Skeletal muscle cell (primary cell): ENCODE results near the gene FMNL1.
"Not testable (repeated sequence)": the region's sequence is repeated elsewhere in the genome, so short reads cannot be mapped to it uniquely, and the experiment has no call there.

Source experiments
- DNase-seq: peaks from one replicate; pipeline ENCODE4 v3.0.0-alpha.2; 2010; ENCODE audit warnings: low read depth
- H3K4me3 ChIP-seq: 2 replicates; pipeline ENCODE4 v1.5.1; 2011; ENCODE audit warnings: low read depth, mild to moderate bottlenecking, control low read depth, low read length, moderate library complexity

The FMNL1 gene

GRCh38 chr17:45251931-45252330, 30.2 kb downstream of the FMNL1 start:
- H3K4me3 ChIP-seq: no peak overlapping the region
- no peak for DNase-seq

GRCh38 chr17:45253237-45253636, 31.6 kb downstream of the FMNL1 start:
- DNase-seq, H3K4me3 ChIP-seq: not testable (repeated sequence)

- DNase-seq: no peak
- no peak overlapping the region for H3K4me3 ChIP-seq
These were observed 32.2 kb downstream of the FMNL1 start for GRCh38 chr17:45253879-45254278.

- no peak for DNase-seq
- H3K4me3 ChIP-seq: no peak overlapping the region
These were observed 33.7 kb downstream of the FMNL1 start for GRCh38 chr17:45255358-45255757.

- no peak overlapping the region for H3K4me3 ChIP-seq
These were observed 34.7 kb downstream of the FMNL1 start for GRCh38 chr17:45256114-45256966.

GRCh38 chr17:45257115-45257514, 35.4 kb downstream of the FMNL1 start:
- DNase-seq: no peak
- H3K4me3 ChIP-seq: no peak overlapping the region

More at GRCh38 chr17:45256114-45256966, 34.7 kb downstream of the FMNL1 start:
- DNase-seq: no peak

- no peak for DNase-seq
- no peak overlapping the region for H3K4me3 ChIP-seq
These were observed 37.3 kb downstream of the FMNL1 start for GRCh38 chr17:45258981-45259380.

- DNase-seq: no peak
- H3K4me3 ChIP-seq: no peak overlapping the region
These were observed 38.6 kb downstream of the FMNL1 start for GRCh38 chr17:45260204-45260783.

GRCh38 chr17:45261577-45262515, 40.2 kb downstream of the FMNL1 start, which contains the start of gene SPATA32:
Gene SPATA32, minus strand, starts transcription at chr17:45262094. Its CDS starts 78 bp downstream, at chr17:45262016.
- no peak for DNase-seq
- peak within 1 kb of the TSS; percentile 46 for H3K4me3 ChIP-seq

GRCh38 chr17:45262516-45263476, 41.1 kb downstream of the FMNL1 start:
- H3K4me3 ChIP-seq: no peak overlapping the region
- DNase-seq: peak; percentile 56

GRCh38 chr17:45263477-45263860, 41.8 kb downstream of the FMNL1 start:
- DNase-seq: no peak
- no peak overlapping the region for H3K4me3 ChIP-seq

GRCh38 chr17:45264430-45264829, 42.7 kb downstream of the FMNL1 start:
- no peak overlapping the region for H3K4me3 ChIP-seq
- DNase-seq: no peak

GRCh38 chr17:45264988-45265387, 43.3 kb downstream of the FMNL1 start:
- no peak for DNase-seq
- H3K4me3 ChIP-seq: no peak overlapping the region

GRCh38 chr17:45265821-45266220, 44.1 kb downstream of the FMNL1 start:
- H3K4me3 ChIP-seq: no peak overlapping the region
- DNase-seq: peak; percentile 72

GRCh38 chr17:45266372-45266926, 44.8 kb downstream of the FMNL1 start:
- no peak for DNase-seq
- H3K4me3 ChIP-seq: no peak overlapping the region

GRCh38 chr17:45267436-45268055, 45.9 kb downstream of the FMNL1 start:
- H3K4me3 ChIP-seq: no peak overlapping the region
- DNase-seq: no peak

GRCh38 chr17:45269912-45270311, 48.2 kb downstream of the FMNL1 start:
- DNase-seq: no peak
- H3K4me3 ChIP-seq: no peak overlapping the region

GRCh38 chr17:45270828-45271418, 49.2 kb downstream of the FMNL1 start:
- DNase-seq: no peak
- H3K4me3 ChIP-seq: no peak overlapping the region
